NCI-H2227 (cell line): ENCODE data around the gene ANXA10.
A peak's percentile ranks its signal among the peaks of the same experiment; 100 is the strongest.
"Not testable (repeated sequence)": the region's sequence is repeated elsewhere in the genome, so short reads cannot be mapped to it uniquely, and the experiment has no call there.

ENCODE experiments used
- DNase-seq: peaks from one replicate; lab custom pipeline; 2025; ENCODE audit not compliant: unreplicated experiment; lab: John Stamatoyannopoulos, UW

Gene ANXA10

GRCh38 chr4:168092176-168092712, at the start of gene ANXA10:
ANXA10 (plus strand) TSS chr4:168092537; CDS start chr4:168092701, 164 bp downstream.
- no peak for DNase-seq

GRCh38 chr4:168045354-168045753, 47.0 kb upstream of the ANXA10 start:
- no peak for DNase-seq

- no peak for DNase-seq
These were observed 42.3 kb upstream of the ANXA10 start for GRCh38 chr4:168050002-168050401.

GRCh38 chr4:168051526-168051925, 40.8 kb upstream of the ANXA10 start:
- DNase-seq: no peak

- no peak for DNase-seq
These were observed 34.9 kb upstream of the ANXA10 start for GRCh38 chr4:168057412-168057811.

GRCh38 chr4:168059251-168059650, 33.1 kb upstream of the ANXA10 start:
- no peak for DNase-seq

GRCh38 chr4:168063031-168063430, 29.3 kb upstream of the ANXA10 start:
- DNase-seq: no peak

- DNase-seq: no peak
These were observed 21.4 kb upstream of the ANXA10 start for GRCh38 chr4:168070903-168071302.

- no peak for DNase-seq
These were observed 21.0 kb upstream of the ANXA10 start for GRCh38 chr4:168071304-168071703.

GRCh38 chr4:168074861-168075260, 17.5 kb upstream of the ANXA10 start:
- DNase-seq: no peak

GRCh38 chr4:168076989-168077725, 15.2 kb upstream of the ANXA10 start:
- peak; percentile 49 for DNase-seq

GRCh38 chr4:168077726-168078239, 14.6 kb upstream of the ANXA10 start:
- no peak for DNase-seq

- no peak for DNase-seq
These were observed 10.0 kb upstream of the ANXA10 start for GRCh38 chr4:168082379-168082778.

- DNase-seq: no peak
These were observed 3.6 kb downstream of the ANXA10 start for GRCh38 chr4:168095776-168096406.

- DNase-seq: no peak
These were observed 4.1 kb downstream of the ANXA10 start for GRCh38 chr4:168096407-168096784.

GRCh38 chr4:168097161-168097560, 4.8 kb downstream of the ANXA10 start:
- no peak for DNase-seq

- DNase-seq: no peak
These were observed 5.9 kb downstream of the ANXA10 start for GRCh38 chr4:168098248-168098717.

GRCh38 chr4:168099195-168099594, 6.9 kb downstream of the ANXA10 start:
- no peak for DNase-seq

GRCh38 chr4:168101026-168101425, 8.7 kb downstream of the ANXA10 start:
- DNase-seq: no peak

GRCh38 chr4:168102403-168102802, 10.1 kb downstream of the ANXA10 start:
- DNase-seq: no peak

- no peak for DNase-seq
These were observed 17.2 kb downstream of the ANXA10 start for GRCh38 chr4:168109527-168109926.

- not testable (repeated sequence) for DNase-seq
These were observed 20.7 kb downstream of the ANXA10 start for GRCh38 chr4:168113059-168113458.
